Epithelial cell of esophagus (primary cell): ENCODE data around the gene DHRS3.

ENCODE experiments used
- DNase-seq: peaks from one replicate; pipeline ENCODE4 v3.0.0; 2010; ENCODE audit warnings: low read depth
- H3K4me3 ChIP-seq: 2 replicates; pipeline ENCODE4 v1.5.1; 2011; ENCODE audit warnings: mild to moderate bottlenecking, low read length, control low read depth
- CTCF ChIP-seq: IDR thresholded peaks from 2 replicates; pipeline ENCODE4 v1.5.1; 2011; ENCODE audit warnings: low read depth, mild to moderate bottlenecking, low read length, control low read depth, inconsistent platforms; ENCODE audit not compliant: insufficient read depth; ENCODE audit errors: missing control alignments

Gene DHRS3

GRCh38 chr1:12636098-12636950 is 18.3 kb upstream of the DHRS3 start:
- DNase-seq: no peak
- H3K4me3 ChIP-seq: no peak overlapping the region
- TF ChIP-seq CTCF: no peak

DNA sequence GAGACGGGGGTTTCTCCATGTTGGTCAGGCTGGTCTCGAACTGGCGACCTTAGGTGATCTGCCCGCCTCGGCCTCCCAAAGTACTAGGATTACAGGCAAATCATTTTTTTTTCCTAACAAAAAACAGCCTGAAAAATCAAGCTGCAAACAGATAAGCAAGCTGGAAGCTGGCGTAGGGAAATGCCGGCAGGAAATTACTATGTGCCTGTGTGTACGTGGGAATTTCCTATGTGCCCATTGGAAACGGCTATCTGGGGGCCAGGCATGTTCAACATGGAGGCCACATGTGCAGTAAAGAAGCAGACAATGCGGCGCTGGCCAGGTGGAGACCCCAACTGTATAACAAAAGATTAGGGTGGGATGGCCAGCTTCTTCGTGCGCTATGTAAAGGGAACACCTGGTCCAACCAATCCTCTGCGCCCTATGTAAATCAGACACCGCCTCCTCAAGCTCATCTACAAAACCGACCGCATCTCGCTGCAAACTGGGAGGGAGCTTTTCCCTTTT is 16.7 kb upstream of the DHRS3 start:
- H3K4me3 ChIP-seq: no peak overlapping the region
- no peak for TF ChIP-seq CTCF
- no peak for DNase-seq

DNA sequence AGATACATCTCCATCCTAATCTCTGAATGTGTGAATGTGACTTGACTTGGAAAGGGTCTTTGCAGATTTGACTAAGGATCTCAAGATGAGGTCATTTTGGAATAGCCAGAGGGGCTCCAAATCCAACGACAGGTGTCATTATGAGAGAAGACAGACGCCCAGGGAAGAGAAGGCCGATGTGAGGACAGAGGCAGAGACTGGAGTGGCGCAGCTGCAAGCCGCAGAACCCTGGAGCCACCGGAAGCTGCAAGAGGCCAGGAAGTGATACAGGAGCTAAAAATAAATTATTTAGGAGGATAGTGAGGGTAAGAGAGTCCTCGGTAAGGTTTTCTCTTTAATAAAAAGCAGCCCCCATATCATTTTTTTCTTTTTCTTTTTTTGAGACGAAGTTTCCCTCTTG is 16.1 kb upstream of the DHRS3 start:
- no peak overlapping the region for H3K4me3 ChIP-seq
- DNase-seq: no peak
- no peak for TF ChIP-seq CTCF

GRCh38 chr1:12631571-12631970 is 13.6 kb upstream of the DHRS3 start:
- H3K4me3 ChIP-seq: no peak overlapping the region
- TF ChIP-seq CTCF: no peak
- no peak for DNase-seq

- H3K4me3 ChIP-seq: no peak overlapping the region
- no peak for TF ChIP-seq CTCF
- no peak for DNase-seq
Observed at GRCh38 chr1:12630946-12631530, 13.0 kb upstream of the DHRS3 start.

DNA sequence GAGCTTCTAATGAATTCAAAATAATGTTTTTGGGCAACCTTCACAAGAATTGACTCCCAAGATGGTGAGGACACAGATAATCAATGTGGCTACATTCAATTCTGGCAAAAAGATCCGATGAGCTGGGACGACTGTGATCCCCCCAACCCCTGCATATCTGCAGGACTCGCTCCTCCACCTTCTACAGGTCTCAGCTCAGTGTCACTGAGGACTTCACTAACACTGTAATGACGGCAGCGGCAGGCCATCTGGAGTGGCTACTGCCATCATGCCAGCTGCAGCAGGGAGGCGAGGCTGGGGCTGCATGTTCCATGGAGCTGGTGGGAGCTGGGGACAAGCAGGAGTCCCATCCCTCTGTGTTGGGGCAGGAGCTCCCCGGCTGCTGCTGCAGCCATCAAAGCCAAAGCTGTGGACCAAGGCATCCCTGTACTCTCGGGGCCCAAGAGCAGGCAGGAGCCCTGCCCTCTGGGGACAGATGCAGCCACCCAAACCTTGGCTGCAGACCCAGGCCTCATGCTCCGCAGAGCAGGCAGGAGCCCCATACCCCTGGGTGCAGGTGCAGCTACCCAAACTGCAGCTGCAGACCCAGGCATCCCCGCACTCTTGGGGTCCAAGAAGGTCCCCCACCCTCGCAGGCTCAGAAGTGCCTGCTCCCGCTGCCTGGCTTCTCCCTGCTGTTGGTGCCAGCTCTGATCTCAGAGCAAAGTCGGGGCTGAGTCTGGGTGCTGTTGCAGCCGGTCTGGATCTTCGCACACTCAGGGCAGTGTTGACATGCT is 12.2 kb upstream of the DHRS3 start:
- DNase-seq: no peak
- H3K4me3 ChIP-seq: no peak overlapping the region
- TF ChIP-seq CTCF: no peak
